ENCODE measurements around the gene LYST.

GRCh38 chr1:235735621-235736020 is 131.1 kb downstream of the LYST start:
- TF ChIP-seq EZH2 (IDR thresholded peaks at IDR 0.05; ENCODE audit: low read length) = no peak
- TF ChIP-seq CTCF (optimal IDR thresholded peaks at IDR 0.05 in 1 of 3, IDR thresholded peaks at IDR 0.05 in 1 of 3, conservative IDR thresholded peaks at IDR 0.05 in 1 of 3; ENCODE audit: extremely low read depth in 1 of 3, insufficient read depth in 2 of 3, low read length in 3 of 3) = no peak
